22Rv1 (cell line): ENCODE results near the gene MOB1A.

ENCODE experiments used
- CTCF ChIP-seq: fragments of 450-650 bp; IDR thresholded peaks from 2 replicates; pipeline ENCODE4 v1.5.1; 2017; ENCODE audit warnings: mild to moderate bottlenecking
- ZFX ChIP-seq: fragments of 450-650 bp; IDR thresholded peaks from 2 replicates; pipeline ENCODE4 v1.6.1; 2017; ENCODE audit warnings: antibody characterized with exemption, borderline replicate concordance

GRCh38 chr2:74109551-74109950 lies 69.1 kb downstream of the MOB1A start:
- TF ChIP-seq CTCF (no peak), ZFX (no peak)
